Suprapubic skin (tissue), 4 donors: ENCODE data around the gene ADAMTS9. TPM values are rescaled to one million over a fixed set of nuclear protein-coding genes. Genes with fewer than 3 reads are reported as not detected.

Source experiments
- DNase-seq, 2 donors: peaks; one replicate each; pipeline ENCODE4 v3.0.0-alpha.2; 2019; ENCODE audit warnings: low spot score in 2 of 2
- H3K27ac ChIP-seq: fragments of 200-600 bp; sonication (generic); one replicate; pipeline ENCODE4 v1.5.1; 2019
- H3K27me3 ChIP-seq: fragments of 200-600 bp; sonication (generic); one replicate; pipeline ENCODE4 v1.5.1; 2019
- H3K36me3 ChIP-seq: fragments of 200-600 bp; sonication (generic); one replicate; pipeline ENCODE4 v1.5.1; 2019
- H3K4me1 ChIP-seq: fragments of 200-600 bp; sonication (generic); one replicate; pipeline ENCODE4 v1.5.1; 2019
- H3K4me3 ChIP-seq: fragments of 200-600 bp; sonication (generic); one replicate; pipeline ENCODE4 v1.5.1; 2019; ENCODE audit warnings: mild to moderate bottlenecking
- H3K9me3 ChIP-seq: fragments of 200-600 bp; sonication (generic); one replicate; pipeline ENCODE4 v1.5.1; 2019
- CTCF ChIP-seq, 2 donors: fragments of 200-600 bp in 1 of 2; fragments of 450-650 bp in 1 of 2; sonication (generic) in 1 of 2; IDR thresholded peaks; one replicate each; pipeline ENCODE4 v1.5.1; 2016 to 2019; ENCODE audit warnings: antibody characterized with exemption in 2 of 2, mild to moderate bottlenecking in 1 of 2, moderate library complexity in 1 of 2
- EP300 ChIP-seq: sonication (generic); formaldehyde crosslinking; IDR thresholded peaks from one replicate; pipeline ENCODE4 v1.6.1; 2017; ENCODE audit warnings: antibody characterized with exemption
- POLR2A ChIP-seq, 2 donors: fragments of 450-650 bp; IDR thresholded peaks; one replicate each; pipeline ENCODE4 v1.6.1; 2017; ENCODE audit warnings: antibody characterized with exemption in 2 of 2, mild to moderate bottlenecking in 2 of 2, moderate library complexity in 2 of 2
- POLR2AphosphoS5 ChIP-seq, 3 donors: sonication (generic); formaldehyde crosslinking; IDR thresholded peaks; one replicate each; pipeline ENCODE4 v1.6.1; 2017; ENCODE audit warnings: antibody characterized with exemption in 3 of 3
- WGBS: methylation state at CpG from one replicate; pipeline ENCODE4 v1.1.5; 2018; 5-methylcytosine and 5-hydroxymethylcytosine counted together
- total RNA-seq, 4 donors: library from RNA; depleted of rRNA; stranded (reverse); fragments of >200 nt; gene quantifications; one replicate each; pipeline ENCODE4 v1.1.0, GENCODE V29; 2016

The ADAMTS9 gene
- total RNA-seq, 4 donors from 2014 or later, result 7.8 to 32.8 (median 9.3) TPM

GRCh38 chr3:64520334-64520733 lies 167.5 kb downstream of the ADAMTS9 start:
- Histone ChIP-seq H3K27me3 (no peaks in the 10 kb centered on the region), H3K9me3 (no peaks in the 10 kb centered on the region), H3K27ac (no peak overlapping the region), H3K36me3 (peaks cover 4% of the 10 kb centered on the region), H3K4me3 (no peak overlapping the region), H3K4me1 (no peaks in the 10 kb centered on the region)
- no peak for DNase-seq
- no peak for TF ChIP-seq CTCF (IDR thresholded peaks at IDR 0.05)
- no peak for TF ChIP-seq EP300
- no peak for TF ChIP-seq POLR2A (IDR thresholded peaks at IDR 0.05)
- no peak for TF ChIP-seq POLR2AphosphoS5 (IDR thresholded peaks at IDR 0.05)
- WGBS, result 85% methylated on average over 3 of the region's 3 CpGs

- no peak for DNase-seq
- WGBS, result 71% methylated on average over 1 of the region's 1 CpG
- Histone ChIP-seq H3K27me3 (no peaks in the 10 kb centered on the region), H3K4me3 (no peak overlapping the region), H3K9me3 (no peaks in the 10 kb centered on the region), H3K4me1 (no peaks in the 10 kb centered on the region), H3K36me3 (no peaks in the 10 kb centered on the region), H3K27ac (no peak overlapping the region)
- TF ChIP-seq POLR2A (IDR thresholded peaks at IDR 0.05) (no peak), CTCF (IDR thresholded peaks at IDR 0.05) (no peak), EP300 (no peak), POLR2AphosphoS5 (IDR thresholded peaks at IDR 0.05) (no peak)
These were observed 168.8 kb downstream of the ADAMTS9 start for GRCh38 chr3:64518950-64519349.

- H3K36me3 ChIP-seq, result no peaks in the 10 kb centered on the region
- no peak overlapping the region for H3K27ac ChIP-seq
- TF ChIP-seq EP300 (no peak), POLR2AphosphoS5 (IDR thresholded peaks at IDR 0.05) (no peak), CTCF (IDR thresholded peaks at IDR 0.05) (no peak), POLR2A (IDR thresholded peaks at IDR 0.05) (no peak)
- no peaks in the 10 kb centered on the region for H3K9me3 ChIP-seq
- DNase-seq, result no peak
- no peaks in the 10 kb centered on the region for H3K27me3 ChIP-seq
- H3K4me3 ChIP-seq, result no peak overlapping the region
- no peaks in the 10 kb centered on the region for H3K4me1 ChIP-seq
- WGBS, result 60% methylated on average over 6 of the region's 6 CpGs
These were observed 169.3 kb downstream of the ADAMTS9 start for GRCh38 chr3:64518496-64518895.

- H3K27me3 ChIP-seq, result no peaks in the 10 kb centered on the region
- WGBS, result 96% methylated on average over 3 of the region's 3 CpGs
- no peak overlapping the region for H3K27ac ChIP-seq
- H3K4me1 ChIP-seq, result no peaks in the 10 kb centered on the region
- H3K4me3 ChIP-seq, result no peak overlapping the region
- H3K36me3 ChIP-seq, result no peaks in the 10 kb centered on the region
- H3K9me3 ChIP-seq, result no peaks in the 10 kb centered on the region
- DNase-seq, result no peak
- TF ChIP-seq CTCF (IDR thresholded peaks at IDR 0.05) (no peak), POLR2A (IDR thresholded peaks at IDR 0.05) (no peak), POLR2AphosphoS5 (IDR thresholded peaks at IDR 0.05) (no peak), EP300 (no peak)
These were observed 172.9 kb downstream of the ADAMTS9 start for GRCh38 chr3:64514889-64515288.

- H3K9me3 ChIP-seq, result no peaks in the 10 kb centered on the region
- no peak for DNase-seq
- H3K27me3 ChIP-seq, result no peaks in the 10 kb centered on the region
- H3K36me3 ChIP-seq, result no peaks in the 10 kb centered on the region
- no peak for TF ChIP-seq POLR2AphosphoS5 (IDR thresholded peaks at IDR 0.05)
- no peak for TF ChIP-seq POLR2A (IDR thresholded peaks at IDR 0.05)
- TF ChIP-seq CTCF (IDR thresholded peaks at IDR 0.05), result no peak
- no peak for TF ChIP-seq EP300
- 56% methylated on average over 5 of the region's 5 CpGs for WGBS
- H3K4me3 ChIP-seq, result no peak overlapping the region
- H3K27ac ChIP-seq, result no peak overlapping the region
- no peaks in the 10 kb centered on the region for H3K4me1 ChIP-seq
These were observed 178.6 kb downstream of the ADAMTS9 start for GRCh38 chr3:64509206-64509605.
